Heart right ventricle (tissue), 16 donors: ENCODE measurements around the gene PPIP5K2. TPM values are rescaled to one million over a fixed set of nuclear protein-coding genes. Genes with fewer than 3 reads are reported as not detected.

Experiments used
- ATAC-seq, 8 donors: fragments of 200-7000 bp; cut with Tn5 transposase; one replicate each; pipeline ENCODE4 v1.9.1; 2020; ENCODE audit warnings: mild to moderate bottlenecking in 8 of 8, moderate library complexity in 8 of 8, moderate number of reproducible peaks in 1 of 8
- DNase-seq, 2 donors: peaks; one replicate each; pipeline ENCODE4 v3.0.0-alpha.2; 2020
- H3K27ac ChIP-seq, 10 donors: fragments of 200-600 bp; sonication (generic) in 2 of 10; one replicate each; pipeline versions ENCODE4 v1.5.0 to v1.8.0; 2020 to 2022; ENCODE audit warnings: mild to moderate bottlenecking in 3 of 10
- H3K27me3 ChIP-seq, 7 donors: fragments of 200-600 bp; one replicate each; pipeline ENCODE4 v1.8.0; 2021 to 2022; ENCODE audit warnings: mild to moderate bottlenecking in 2 of 7
- H3K36me3 ChIP-seq, 9 donors: fragments of 200-600 bp; sonication (generic) in 1 of 9; one replicate each; pipeline versions ENCODE4 v1.5.0 to v1.8.0; 2020 to 2022; ENCODE audit warnings: mild to moderate bottlenecking in 2 of 9
- H3K4me1 ChIP-seq, 9 donors: fragments of 200-600 bp; sonication (generic) in 1 of 9; one replicate each; pipeline versions ENCODE4 v1.5.0 to v1.8.0; 2020 to 2022; ENCODE audit warnings: mild to moderate bottlenecking in 4 of 9
- H3K4me3 ChIP-seq, 10 donors: fragments of 200-600 bp; sonication (generic) in 2 of 10; one replicate each; pipeline versions ENCODE4 v1.5.0 to v1.8.0; 2020 to 2022; ENCODE audit warnings: mild to moderate bottlenecking in 7 of 10, moderate library complexity in 2 of 10
- H3K9me3 ChIP-seq, 11 donors: fragments of 200-600 bp in 10 of 11; sonication (generic) in 2 of 11; one replicate each; pipeline versions ENCODE4 v1.5.0 to v1.8.0; 2013 to 2022; ENCODE audit warnings: mild to moderate bottlenecking in 2 of 11, control low read depth in 1 of 11, moderate library complexity in 1 of 11
- WGBS, 2 donors: extraction: QIAGEN DNeasy Blood & Tissue Kit; methylation state at CpG; one replicate each; pipeline ENCODE4 v1.1.7; 2013; ENCODE audit warnings: inconsistent platforms in 1 of 2; 5-methylcytosine and 5-hydroxymethylcytosine counted together
- intact Hi-C, 10 donors: fragments of 100-400 bp; cut with DNase I; formaldehyde crosslinking; loops; one replicate each; pipeline versions ENCODE4 v1.11.1 to v1.14.2; 2022
- polyA plus RNA-seq, 2 donors: library from polyadenylated mRNA; stranded (reverse); fragments of 200-250 nt; gene quantifications; one replicate each; pipeline ENCODE4 v1.2.3, GENCODE V29; 2013
- total RNA-seq, 10 donors: library from RNA; stranded (reverse); fragmentation: NEBNext Ultra II Directional in 3 of 10; extraction: Animal tissue kit (Norgen Biotek cat#: 25700) in 3 of 10; gene quantifications; one replicate each; pipeline versions ENCODE4 v1.2.1 to v1.2.4, GENCODE V29; 2021 to 2023
- TF ChIP-seq, protein P1 (sequence below), 9 donors: fragments of 200-600 bp; sonication (generic) in 2 of 9; IDR thresholded peaks; one replicate each; pipeline versions ENCODE4 v1.5.0 to v1.8.0; 2021 to 2022; ENCODE audit warnings: antibody characterized with exemption in 9 of 9, mild to moderate bottlenecking in 5 of 9, moderate library complexity in 1 of 9
- donor health status: Arrhythmogenic right ventricular cardiomyopathy.
- donor health status: ischemic (EF 13 %, LVEDD 7.1; RV severe dilation, severe dysfunction).
- donor health status: healthy with polysubstance abuse.
- donor health status: DM: no; HTN: yes; CAD: no.
- donor health status: DM: no; HTN: no; CAD: no.
- donor health status: ischemic (EF 25% LVEDD 6.9; RV normal size, moderate dysfunction).
- donor health status: ischemic (EF 25% LVEDD 5.7; RV mildly dilated, moderate dysfunction).
- donor health status: healthy.
- donor health status: DM: yes; HTN: yes; CAD: no.
- donor health status: Ischemic cardiomyopathy.
- donor health status: ischemic (EF 35%, LVEDD 5.7; RV mildly dilated, moderate dysfunction).
- donor health status: nonischemic (EF 11% LVEDD 7.7; RV severe dilation, severe dysfunction).
- donor health status: DM: yes; HTN: yes; CAD: no.
- donor health status: PGD.
- donor health status: ischemic (EF 29% LVEDD 5.4; RV normal size, mild dysfunction).
- donor health status: nonischemic (EF 23%, LVEDD 6.1; RV moderate dilation, normal function).

Gene PPIP5K2
- total and polyA plus RNA-seq, 12 donors = 17.1 to 72.9 (median 35.6) TPM

DNA sequence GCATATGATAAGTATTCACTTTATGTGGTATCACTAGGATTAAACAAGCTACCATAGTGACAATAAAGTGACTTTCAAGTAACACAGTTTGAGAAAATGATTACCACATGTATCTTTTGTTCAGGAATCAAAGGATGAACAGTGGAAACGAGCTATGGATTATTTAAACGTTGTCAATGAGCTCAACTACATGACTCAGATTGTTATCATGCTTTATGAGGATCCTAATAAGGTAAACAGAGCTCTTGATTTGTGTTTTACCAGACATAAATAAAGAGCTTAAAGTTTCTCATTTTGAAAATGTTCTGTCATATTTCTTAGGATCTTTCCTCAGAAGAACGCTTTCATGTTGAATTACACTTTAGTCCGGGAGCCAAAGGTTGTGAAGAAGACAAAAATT is 57.4 kb downstream of the PPIP5K2 start:
- WGBS, 2 donors = 85 to 86% methylated on average over 4 of the region's 4 CpGs
- DNase-seq (no peak), ATAC-seq (no peak)
- no peaks in the 10 kb centered on the region for H3K9me3 ChIP-seq
- peaks cover 0 to 100% (median 27%) of the 10 kb centered on the region in 9 donors for H3K36me3 ChIP-seq
- no peaks in the 10 kb centered on the region for H3K4me1 ChIP-seq
- H3K4me3 ChIP-seq = no peak overlapping the region
- intact Hi-C loops = no loop called here
- TF ChIP-seq, protein P1, sequence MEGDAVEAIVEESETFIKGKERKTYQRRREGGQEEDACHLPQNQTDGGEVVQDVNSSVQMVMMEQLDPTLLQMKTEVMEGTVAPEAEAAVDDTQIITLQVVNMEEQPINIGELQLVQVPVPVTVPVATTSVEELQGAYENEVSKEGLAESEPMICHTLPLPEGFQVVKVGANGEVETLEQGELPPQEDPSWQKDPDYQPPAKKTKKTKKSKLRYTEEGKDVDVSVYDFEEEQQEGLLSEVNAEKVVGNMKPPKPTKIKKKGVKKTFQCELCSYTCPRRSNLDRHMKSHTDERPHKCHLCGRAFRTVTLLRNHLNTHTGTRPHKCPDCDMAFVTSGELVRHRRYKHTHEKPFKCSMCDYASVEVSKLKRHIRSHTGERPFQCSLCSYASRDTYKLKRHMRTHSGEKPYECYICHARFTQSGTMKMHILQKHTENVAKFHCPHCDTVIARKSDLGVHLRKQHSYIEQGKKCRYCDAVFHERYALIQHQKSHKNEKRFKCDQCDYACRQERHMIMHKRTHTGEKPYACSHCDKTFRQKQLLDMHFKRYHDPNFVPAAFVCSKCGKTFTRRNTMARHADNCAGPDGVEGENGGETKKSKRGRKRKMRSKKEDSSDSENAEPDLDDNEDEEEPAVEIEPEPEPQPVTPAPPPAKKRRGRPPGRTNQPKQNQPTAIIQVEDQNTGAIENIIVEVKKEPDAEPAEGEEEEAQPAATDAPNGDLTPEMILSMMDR (IDR thresholded peaks at IDR 0.05) = no peak
- H3K27ac ChIP-seq = no peak overlapping the region
- no peaks in the 10 kb centered on the region for H3K27me3 ChIP-seq

DNA sequence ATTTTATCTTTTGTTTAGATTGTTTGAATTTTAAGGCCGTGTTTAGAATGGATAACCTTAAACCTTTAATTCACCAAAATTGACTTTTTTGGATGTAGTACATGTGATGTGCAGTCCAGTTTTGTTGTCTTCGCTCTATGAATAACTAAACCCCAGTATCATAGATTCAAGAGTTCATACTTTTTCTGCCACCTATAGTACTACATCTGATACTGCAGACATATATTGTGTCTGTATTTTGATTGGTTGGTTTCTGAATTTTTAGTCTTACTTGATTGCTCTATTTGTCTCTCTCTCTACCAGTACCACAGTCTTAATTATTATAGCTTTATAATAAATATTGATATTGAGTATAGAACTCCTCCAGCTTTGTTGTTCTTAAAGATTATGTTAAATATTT is 58.1 kb downstream of the PPIP5K2 start:
- no peak for DNase-seq
- Histone ChIP-seq H3K4me1 (no peaks in the 10 kb centered on the region), H3K27me3 (no peaks in the 10 kb centered on the region), H3K27ac (no peak overlapping the region), H3K9me3 (no peaks in the 10 kb centered on the region), H3K4me3 (no peak overlapping the region), H3K36me3 (peaks cover 0 to 100% (median 27%) of the 10 kb centered on the region in 9 donors)
- TF ChIP-seq, protein P1 (IDR thresholded peaks at IDR 0.05) = no peak
- no peak for ATAC-seq
- intact Hi-C loops = no loop called here
- WGBS, 2 donors = 95 to 97% methylated on average over 2 of the region's 2 CpGs

DNA sequence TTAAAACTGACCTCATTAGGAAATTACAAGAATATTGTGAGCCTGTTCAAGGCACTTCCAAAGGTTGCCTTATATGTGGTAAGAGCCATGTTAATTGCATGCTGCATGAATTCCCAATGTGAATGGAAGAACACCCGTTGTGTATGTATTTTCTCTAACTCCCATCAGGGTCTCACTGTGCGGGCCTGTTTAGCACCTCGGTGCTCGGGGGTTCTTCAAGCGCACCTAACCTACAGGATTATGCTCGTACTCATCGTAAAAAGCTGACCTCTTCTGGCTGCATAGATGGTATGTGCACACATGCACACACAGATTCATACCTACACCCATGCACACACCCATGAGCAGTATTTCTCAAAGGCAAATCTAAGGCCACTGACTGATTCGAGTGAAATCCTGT is 66.1 kb downstream of the PPIP5K2 start:
- intact Hi-C loops = no loop called here
- Histone ChIP-seq H3K4me3 (no peak overlapping the region), H3K27ac (no peak overlapping the region), H3K36me3 (peaks cover 0 to 100% (median 39%) of the 10 kb centered on the region in 9 donors), H3K9me3 (no peaks in the 10 kb centered on the region), H3K27me3 (no peaks in the 10 kb centered on the region), H3K4me1 (no peaks in the 10 kb centered on the region)
- no peak for DNase-seq
- TF ChIP-seq, protein P1 (IDR thresholded peaks at IDR 0.05) = no peak
- ATAC-seq = no peak
- WGBS, 2 donors = 97% methylated on average over 8 of the region's 8 CpGs

DNA sequence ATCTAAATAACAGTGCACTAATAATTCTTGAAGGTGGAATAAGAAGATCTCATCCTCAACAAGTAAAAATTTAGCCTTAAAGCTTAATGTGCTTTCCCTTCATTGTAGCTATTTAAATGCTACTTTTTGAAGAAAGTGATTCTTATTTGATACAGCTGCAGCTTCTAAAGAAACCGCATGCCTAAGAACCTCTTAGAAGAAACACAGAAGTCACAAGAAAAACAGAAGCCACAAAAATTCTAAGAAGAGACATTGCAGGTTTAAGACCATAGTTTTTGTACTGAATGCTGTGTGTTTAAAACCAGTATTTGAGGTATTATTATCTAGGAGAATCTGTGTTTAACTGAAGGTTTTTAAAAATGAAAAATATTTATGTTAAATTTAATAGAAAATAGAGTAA is 68.3 kb downstream of the PPIP5K2 start:
- H3K4me1 ChIP-seq = no peaks in the 10 kb centered on the region
- no peaks in the 10 kb centered on the region for H3K9me3 ChIP-seq
- H3K27ac ChIP-seq = no peak overlapping the region
- H3K27me3 ChIP-seq = no peaks in the 10 kb centered on the region
- H3K4me3 ChIP-seq = no peak overlapping the region
- DNase-seq = no peak
- peaks cover 0 to 100% (median 42%) of the 10 kb centered on the region in 9 donors for H3K36me3 ChIP-seq
- WGBS, 2 donors = 92 to 98% methylated on average over 1 of the region's 1 CpG
- intact Hi-C loops = no loop called here
- ATAC-seq = no peak
- TF ChIP-seq, protein P1 (IDR thresholded peaks at IDR 0.05) = no peak
